ENCODE measurements around the gene QRFP. TPM values are rescaled to one million over a fixed set of nuclear protein-coding genes. Genes with fewer than 3 reads are reported as not detected.

Gene QRFP
- total and polyA plus RNA-seq, 4 donors, result 0.05 TPM; not detected in 3

- no peaks in the 10 kb centered on the region for H3K4me1 ChIP-seq (ENCODE audit: control insufficient read depth in 4 of 4, insufficient read depth in 4 of 4, low read length in 3 of 4)
- no peaks in the 10 kb centered on the region for H3K36me3 ChIP-seq (ENCODE audit: control insufficient read depth in 4 of 4, insufficient read depth in 3 of 4, low read depth in 1 of 4, low read length in 3 of 4)
- no peak for DNase-seq (ENCODE audit: low spot score)
- no peaks in the 10 kb centered on the region for H3K9me3 ChIP-seq (ENCODE audit: control insufficient read depth in 4 of 4, low read length in 3 of 4)
- WGBS, result 78% methylated on average over 24 of the region's 24 CpGs
- no peak overlapping the region for H3K27ac ChIP-seq (ENCODE audit: low read depth in 1 of 2, low read length in 2 of 2)
- H3K27me3 ChIP-seq (ENCODE audit: control insufficient read depth in 4 of 4, insufficient read depth in 4 of 4, low read length in 3 of 4), result peaks cover 0 to 7% (median 0%) of the 10 kb centered on the region in 4 donors
- H3K4me3 ChIP-seq (ENCODE audit: low read depth in 1 of 3, low read length in 3 of 3), result no peak overlapping the region
- H3K9ac ChIP-seq (ENCODE audit: low read depth in 1 of 2, low read length in 2 of 2), result no peak overlapping the region
- TF ChIP-seq MAX (IDR thresholded peaks at IDR 0.05), result no peak
- no peak for TF ChIP-seq SP1 (IDR thresholded peaks at IDR 0.05)
- TF ChIP-seq YY1 (IDR thresholded peaks at IDR 0.05), result no peak
- TF ChIP-seq RXRA (IDR thresholded peaks at IDR 0.05), result no peak
Measured at GRCh38 chr9:130914417-130915095, 17.9 kb upstream of the QRFP start.

- H3K27me3 ChIP-seq (ENCODE audit: control insufficient read depth in 4 of 4, insufficient read depth in 4 of 4, low read length in 3 of 4), result peaks cover 0 to 7% (median 0%) of the 10 kb centered on the region in 4 donors
- no peak overlapping the region for H3K4me3 ChIP-seq (ENCODE audit: low read depth in 1 of 3, low read length in 3 of 3)
- H3K9ac ChIP-seq (ENCODE audit: low read depth in 1 of 2, low read length in 2 of 2), result no peak overlapping the region
- no peaks in the 10 kb centered on the region for H3K4me1 ChIP-seq (ENCODE audit: control insufficient read depth in 4 of 4, insufficient read depth in 4 of 4, low read length in 3 of 4)
- no peak for TF ChIP-seq REST (IDR thresholded peaks at IDR 0.05)
- H3K9me3 ChIP-seq (ENCODE audit: control insufficient read depth in 4 of 4, low read length in 3 of 4), result no peaks in the 10 kb centered on the region
- no peak for DNase-seq (ENCODE audit: low spot score)
- WGBS, result 65% methylated on average over 23 of the region's 23 CpGs
- H3K27ac ChIP-seq (ENCODE audit: low read depth in 1 of 2, low read length in 2 of 2), result no peak overlapping the region
- H3K36me3 ChIP-seq (ENCODE audit: control insufficient read depth in 4 of 4, insufficient read depth in 3 of 4, low read depth in 1 of 4, low read length in 3 of 4), result no peaks in the 10 kb centered on the region
Measured at GRCh38 chr9:130913599-130914416, 17.2 kb upstream of the QRFP start.

GRCh38 chr9:130912932-130913598 is 16.5 kb upstream of the QRFP start:
- Histone ChIP-seq H3K9ac (ENCODE audit: low read depth in 1 of 2, low read length in 2 of 2) (no peak overlapping the region), H3K27ac (ENCODE audit: low read depth in 1 of 2, low read length in 2 of 2) (no peak overlapping the region), H3K9me3 (ENCODE audit: control insufficient read depth in 4 of 4, low read length in 3 of 4) (no peaks in the 10 kb centered on the region), H3K36me3 (ENCODE audit: control insufficient read depth in 4 of 4, insufficient read depth in 3 of 4, low read depth in 1 of 4, low read length in 3 of 4) (no peaks in the 10 kb centered on the region), H3K4me1 (ENCODE audit: control insufficient read depth in 4 of 4, insufficient read depth in 4 of 4, low read length in 3 of 4) (no peaks in the 10 kb centered on the region), H3K27me3 (ENCODE audit: control insufficient read depth in 4 of 4, insufficient read depth in 4 of 4, low read length in 3 of 4) (peaks cover 0 to 7% (median 0%) of the 10 kb centered on the region in 4 donors), H3K4me3 (ENCODE audit: low read depth in 1 of 3, low read length in 3 of 3) (no peak overlapping the region)
- no peak for DNase-seq (ENCODE audit: low spot score)
- 62% methylated on average over 38 of the region's 38 CpGs for WGBS
- no peak for TF ChIP-seq ZBTB33 (IDR thresholded peaks at IDR 0.05)
- no peak for TF ChIP-seq MAX (IDR thresholded peaks at IDR 0.05)
- no peak for TF ChIP-seq GABPA (IDR thresholded peaks at IDR 0.05 in 1 of 2, conservative IDR thresholded peaks at IDR 0.05 in 1 of 2)
- no peak for TF ChIP-seq REST (IDR thresholded peaks at IDR 0.05)
- TF ChIP-seq JUND (IDR thresholded peaks at IDR 0.05), result no peak
- no peak for TF ChIP-seq HNF4A (conservative IDR thresholded peaks at IDR 0.05)
- TF ChIP-seq HNF4G (IDR thresholded peaks at IDR 0.05), result no peak
- no peak for TF ChIP-seq CTCF (IDR thresholded peaks at IDR 0.05; ENCODE audit: low read depth, low read length, missing input control)
- TF ChIP-seq RAD21 (IDR thresholded peaks at IDR 0.05), result no peak

Measured in liver (tissue), 9 donors.